GM12874 (cell line): ENCODE data around the gene UBE2U.

ENCODE experiments used
- CTCF ChIP-seq: IDR thresholded peaks from 2 replicates; pipeline ENCODE4 v1.5.1; 2011; ENCODE audit warnings: low read depth, mild to moderate bottlenecking, control low read depth, low read length, moderate library complexity; ENCODE audit not compliant: insufficient read depth

UBE2U gene

GRCh38 chr1:64192290-64192689 lies 11.1 kb upstream of the UBE2U start:
- no peak for TF ChIP-seq CTCF

- TF ChIP-seq CTCF = no peak
Observed at GRCh38 chr1:64194168-64195080, 9.0 kb upstream of the UBE2U start.

GRCh38 chr1:64195081-64195395 lies 8.4 kb upstream of the UBE2U start:
- TF ChIP-seq CTCF = no peak

- no peak for TF ChIP-seq CTCF
Observed at GRCh38 chr1:64196074-64196870, 7.2 kb upstream of the UBE2U start.

- TF ChIP-seq CTCF = no peak
Observed at GRCh38 chr1:64197076-64197475, 6.3 kb upstream of the UBE2U start.

- no peak for TF ChIP-seq CTCF
Observed at GRCh38 chr1:64199154-64199553, 4.3 kb upstream of the UBE2U start.

- no peak for TF ChIP-seq CTCF
Observed at GRCh38 chr1:64200064-64200463, 3.4 kb upstream of the UBE2U start.
